ENCODE results near the gene CCBE1. TPM values are rescaled to one million over a fixed set of nuclear protein-coding genes. Genes with fewer than 3 reads are reported as not detected.
A peak's percentile ranks its signal among the peaks of the same experiment; 100 is the strongest.

Gene CCBE1
- total and polyA plus RNA-seq, 2 of the 4 experiments (the other 2 are of a cell fraction), result 64.8 to 148 TPM

DNA sequence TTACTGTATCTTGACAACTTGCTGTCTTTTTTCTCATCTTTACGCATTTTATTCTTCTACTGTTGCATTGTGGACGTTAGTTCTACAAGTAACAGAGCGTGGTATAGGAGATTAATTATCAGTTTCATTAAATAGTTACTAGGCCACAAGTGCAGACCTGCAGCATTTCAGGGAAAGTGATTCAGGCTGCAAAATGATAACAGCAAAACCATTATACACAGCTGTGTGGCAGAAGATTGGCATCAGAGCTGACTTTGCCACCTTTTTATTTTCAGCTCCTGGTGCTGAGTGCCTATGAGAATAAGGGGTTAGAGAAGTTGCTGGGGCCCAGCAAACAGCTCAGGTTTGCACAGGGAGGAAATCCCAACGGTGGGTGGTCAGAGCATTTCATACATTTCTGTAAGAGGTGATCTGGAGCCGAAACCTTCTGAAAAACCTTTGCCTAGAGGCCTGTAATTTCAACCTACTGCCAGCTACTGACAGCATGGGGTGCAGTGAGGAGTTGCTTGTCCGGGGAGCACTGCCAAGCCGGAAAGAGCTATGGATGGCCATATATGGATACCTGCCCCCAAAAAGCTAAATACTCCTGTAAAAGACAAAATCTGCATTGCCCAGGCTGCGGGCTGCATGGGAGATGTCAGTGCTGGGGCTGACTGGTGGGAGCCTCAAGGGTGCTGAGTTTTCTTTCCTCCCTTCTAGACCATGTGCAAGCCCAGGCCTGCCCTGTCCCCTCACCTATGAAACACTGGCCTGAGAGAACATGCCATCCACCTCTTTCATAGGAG, 2.7 kb upstream of the CCBE1 start (continued):
- no peak for TF ChIP-seq MXI1 (IDR thresholded peaks at IDR 0.05; ENCODE audit: borderline replicate concordance, low read depth, low read length)
- no peak for TF ChIP-seq SMC3 (IDR thresholded peaks at IDR 0.05; ENCODE audit: low read depth, low read length)

- Histone ChIP-seq H2AFZ (replicated peaks; ENCODE audit: low read length, poor library complexity) (no peak overlapping the region), H3K27me3 (ENCODE audit: control insufficient read depth, insufficient read depth, low read length) (no peaks in the 10 kb centered on the region), H3K56ac (ENCODE audit: extremely low read depth, insufficient read depth, low read length) (no peak overlapping the region), H3K9me3 (ENCODE audit: control insufficient read depth, insufficient read depth, low read length) (no peaks in the 10 kb centered on the region), H3K4ac (ENCODE audit: low read depth, low read length) (no peak overlapping the region), H3K36me3 (ENCODE audit: control insufficient read depth, insufficient read depth, low read length) (no peaks in the 10 kb centered on the region), H4K8ac (ENCODE audit: low read depth in 2 of 2, low read length in 2 of 2) (no peak overlapping the region), H2AK5ac (ENCODE audit: low read depth, low read length) (no peak overlapping the region), H2BK5ac (ENCODE audit: low read depth, low read length, poor library complexity, severe bottlenecking) (no peak overlapping the region), H3K27ac (ENCODE audit: insufficient read depth, low read length) (no peak overlapping the region), H3K79me1 (ENCODE audit: low read depth in 1 of 2, low read length in 2 of 2) (peaks cover 12 to 30% of the 10 kb centered on the region in 2 experiments), H2BK15ac (ENCODE audit: low read depth, low read length) (no peak overlapping the region), H3K9me1 (ENCODE audit: insufficient read depth, low read length) (no peaks in the 10 kb centered on the region), H3K9ac (ENCODE audit: low read depth, low read length) (no peak overlapping the region), H3K4me2 (ENCODE audit: low read depth, low read length) (no peak overlapping the region), H3K23ac (ENCODE audit: low read depth, low read length) (no peak overlapping the region), H4K91ac (ENCODE audit: insufficient read depth, low read depth, low read length) (no peak overlapping the region), H3K4me1 (ENCODE audit: control insufficient read depth, insufficient read depth, low read length) (peaks cover 17% of the 10 kb centered on the region), H2BK120ac (ENCODE audit: low read depth, low read length) (no peak overlapping the region), H3K14ac (replicated peaks; ENCODE audit: low read depth, low read length) (no peak overlapping the region), H3K18ac (ENCODE audit: low read depth, low read length) (no peak overlapping the region), H4K5ac (ENCODE audit: low read depth, low read length) (no peak overlapping the region), H3K4me3 (ENCODE audit: insufficient read depth, low read depth, low read length) (no peak overlapping the region), H4K20me1 (ENCODE audit: insufficient read depth, low read length) (no peaks in the 10 kb centered on the region), H2BK20ac (ENCODE audit: low read depth, low read length) (no peak overlapping the region), H2AK9ac (replicated peaks; ENCODE audit: low read depth, low read length, poor library complexity) (no peak overlapping the region)
- POLR2A ChIA-PET (ENCODE audit: unreplicated experiment), result no interaction called here
- WGBS, 2 experiments (ENCODE audit: extremely low coverage in 2 of 2, insufficient read length in 1 of 2), result no CpG with 5 or more reads among the region's 1 CpG
- in situ Hi-C loops (cut with MboI; ENCODE audit: low sequenced_read_pairs) (loop anchor here (10.0 kb wide), 2 partner anchors 64 to 234 kb away; no protein-coding TSS in a partner anchor), intact Hi-C loops (cut with micrococcal nuclease) (loop anchor here (10.0 kb wide), 2 partner anchors 46 to 206 kb away; no protein-coding TSS in a partner anchor), dilution Hi-C loops (cut with HindIII; ENCODE audit: low sequenced_read_pairs, unreplicated experiment) (no loop called here)
- no peak for DNase-seq
- no peak for ATAC-seq (ENCODE audit: low read depth)
- CTCF ChIA-PET, result no interaction called here
- BruUV-seq (replicated peaks), result no TSS peak
- TF ChIP-seq RCOR1 (IDR thresholded peaks at IDR 0.05; ENCODE audit: insufficient replicate concordance, low read length) (no peak), USF2 (IDR thresholded peaks at IDR 0.05; ENCODE audit: low read depth, low read length) (no peak), SMC3 (IDR thresholded peaks at IDR 0.05; ENCODE audit: low read depth, low read length) (no peak), CHD1 (IDR thresholded peaks at IDR 0.05; ENCODE audit: low read depth, low read length) (no peak), RFX5 (IDR thresholded peaks at IDR 0.05; ENCODE audit: low read depth, low read length) (no peak), FOS (IDR thresholded peaks at IDR 0.05; ENCODE audit: low read depth, low read length) (no peak), CEBPB (IDR thresholded peaks at IDR 0.05; ENCODE audit: low read depth, low read length) (peak; percentile 14; the same call in 1 of the 2 replicates), NFE2L2 (IDR thresholded peaks at IDR 0.05; ENCODE audit: low read depth, low read length) (no peak), RAD21 (IDR thresholded peaks at IDR 0.05; ENCODE audit: low read length) (no peak)
These were observed 1.8 kb upstream of the CCBE1 start for GRCh38 chr18:59699061-59699460.

Data from IMR-90 (cell line).